Measurements from ENCODE around the gene PRKN.

DNA sequence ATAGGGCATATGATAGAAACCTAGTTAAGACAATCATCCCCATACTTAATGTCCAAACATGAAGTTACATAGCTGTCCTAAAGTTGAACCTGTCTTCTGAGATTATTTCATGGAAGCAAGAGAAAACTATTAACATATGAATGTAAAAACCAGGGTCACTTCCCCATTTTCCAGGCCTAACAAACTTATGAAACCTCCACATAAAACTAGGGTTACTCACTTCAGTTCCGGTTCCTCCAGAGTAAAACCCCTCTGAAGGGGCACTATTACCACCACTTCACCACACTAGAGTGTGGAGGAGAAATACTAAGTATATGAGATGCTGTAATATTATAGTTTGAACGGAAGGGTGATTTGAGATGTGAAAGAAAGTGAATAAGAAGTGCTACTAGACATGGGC lies 14.9 kb downstream of the PRKN start:
- TF ChIP-seq CTCF (IDR thresholded peaks at IDR 0.05) = no peak
- no peak for TF ChIP-seq POLR2A (IDR thresholded peaks at IDR 0.05)
- no peak for TF ChIP-seq POLR2AphosphoS5 (IDR thresholded peaks at IDR 0.05)
